HL-60 (cell line): ENCODE results near the gene NADSYN1.

Experiments used
- TF ChIP-seq, protein P1 (sequence below): IDR thresholded peaks from one replicate; pipeline ENCODE4 v1.5.1; 2011; ENCODE audit warnings: low read length, control low read depth, inconsistent platforms; ENCODE audit not compliant: insufficient read depth
- TF ChIP-seq, protein P2 (sequence below): IDR thresholded peaks from 2 replicates; pipeline ENCODE4 v1.6.1; 2012; ENCODE audit warnings: low read depth; ENCODE audit not compliant: insufficient replicate concordance

DNA sequence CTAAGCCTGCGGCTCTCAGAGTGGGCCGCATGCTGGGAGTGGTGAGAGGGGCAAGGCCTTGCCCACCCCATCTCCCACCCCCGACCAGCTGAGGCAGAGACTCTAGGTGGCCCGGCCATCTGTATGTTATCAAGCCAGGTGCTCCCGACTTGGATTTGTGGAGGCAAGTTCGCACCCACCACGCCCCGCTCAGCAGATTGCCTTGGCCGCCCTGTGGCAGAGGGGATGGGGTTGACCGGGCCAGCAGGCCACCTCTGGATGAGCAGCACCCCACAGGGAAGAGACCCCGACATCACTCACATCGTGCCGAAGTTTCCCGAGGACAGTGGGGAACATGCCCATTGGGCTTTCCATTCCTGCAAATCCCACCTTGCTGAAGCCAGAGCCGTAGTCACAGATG is 45.6 kb upstream of the NADSYN1 start:
- TF ChIP-seq, protein P1, sequence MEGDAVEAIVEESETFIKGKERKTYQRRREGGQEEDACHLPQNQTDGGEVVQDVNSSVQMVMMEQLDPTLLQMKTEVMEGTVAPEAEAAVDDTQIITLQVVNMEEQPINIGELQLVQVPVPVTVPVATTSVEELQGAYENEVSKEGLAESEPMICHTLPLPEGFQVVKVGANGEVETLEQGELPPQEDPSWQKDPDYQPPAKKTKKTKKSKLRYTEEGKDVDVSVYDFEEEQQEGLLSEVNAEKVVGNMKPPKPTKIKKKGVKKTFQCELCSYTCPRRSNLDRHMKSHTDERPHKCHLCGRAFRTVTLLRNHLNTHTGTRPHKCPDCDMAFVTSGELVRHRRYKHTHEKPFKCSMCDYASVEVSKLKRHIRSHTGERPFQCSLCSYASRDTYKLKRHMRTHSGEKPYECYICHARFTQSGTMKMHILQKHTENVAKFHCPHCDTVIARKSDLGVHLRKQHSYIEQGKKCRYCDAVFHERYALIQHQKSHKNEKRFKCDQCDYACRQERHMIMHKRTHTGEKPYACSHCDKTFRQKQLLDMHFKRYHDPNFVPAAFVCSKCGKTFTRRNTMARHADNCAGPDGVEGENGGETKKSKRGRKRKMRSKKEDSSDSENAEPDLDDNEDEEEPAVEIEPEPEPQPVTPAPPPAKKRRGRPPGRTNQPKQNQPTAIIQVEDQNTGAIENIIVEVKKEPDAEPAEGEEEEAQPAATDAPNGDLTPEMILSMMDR = no peak
- TF ChIP-seq, protein P2, sequence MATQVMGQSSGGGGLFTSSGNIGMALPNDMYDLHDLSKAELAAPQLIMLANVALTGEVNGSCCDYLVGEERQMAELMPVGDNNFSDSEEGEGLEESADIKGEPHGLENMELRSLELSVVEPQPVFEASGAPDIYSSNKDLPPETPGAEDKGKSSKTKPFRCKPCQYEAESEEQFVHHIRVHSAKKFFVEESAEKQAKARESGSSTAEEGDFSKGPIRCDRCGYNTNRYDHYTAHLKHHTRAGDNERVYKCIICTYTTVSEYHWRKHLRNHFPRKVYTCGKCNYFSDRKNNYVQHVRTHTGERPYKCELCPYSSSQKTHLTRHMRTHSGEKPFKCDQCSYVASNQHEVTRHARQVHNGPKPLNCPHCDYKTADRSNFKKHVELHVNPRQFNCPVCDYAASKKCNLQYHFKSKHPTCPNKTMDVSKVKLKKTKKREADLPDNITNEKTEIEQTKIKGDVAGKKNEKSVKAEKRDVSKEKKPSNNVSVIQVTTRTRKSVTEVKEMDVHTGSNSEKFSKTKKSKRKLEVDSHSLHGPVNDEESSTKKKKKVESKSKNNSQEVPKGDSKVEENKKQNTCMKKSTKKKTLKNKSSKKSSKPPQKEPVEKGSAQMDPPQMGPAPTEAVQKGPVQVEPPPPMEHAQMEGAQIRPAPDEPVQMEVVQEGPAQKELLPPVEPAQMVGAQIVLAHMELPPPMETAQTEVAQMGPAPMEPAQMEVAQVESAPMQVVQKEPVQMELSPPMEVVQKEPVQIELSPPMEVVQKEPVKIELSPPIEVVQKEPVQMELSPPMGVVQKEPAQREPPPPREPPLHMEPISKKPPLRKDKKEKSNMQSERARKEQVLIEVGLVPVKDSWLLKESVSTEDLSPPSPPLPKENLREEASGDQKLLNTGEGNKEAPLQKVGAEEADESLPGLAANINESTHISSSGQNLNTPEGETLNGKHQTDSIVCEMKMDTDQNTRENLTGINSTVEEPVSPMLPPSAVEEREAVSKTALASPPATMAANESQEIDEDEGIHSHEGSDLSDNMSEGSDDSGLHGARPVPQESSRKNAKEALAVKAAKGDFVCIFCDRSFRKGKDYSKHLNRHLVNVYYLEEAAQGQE = no peak
